ENCODE measurements around the gene AKT3. TPM values are rescaled to one million over a fixed set of nuclear protein-coding genes. Genes with fewer than 3 reads are reported as not detected.

The AKT3 gene
- total and polyA plus RNA-seq, 2 experiments from 2014 or later, result 4.5 to 18.5 TPM

DNA sequence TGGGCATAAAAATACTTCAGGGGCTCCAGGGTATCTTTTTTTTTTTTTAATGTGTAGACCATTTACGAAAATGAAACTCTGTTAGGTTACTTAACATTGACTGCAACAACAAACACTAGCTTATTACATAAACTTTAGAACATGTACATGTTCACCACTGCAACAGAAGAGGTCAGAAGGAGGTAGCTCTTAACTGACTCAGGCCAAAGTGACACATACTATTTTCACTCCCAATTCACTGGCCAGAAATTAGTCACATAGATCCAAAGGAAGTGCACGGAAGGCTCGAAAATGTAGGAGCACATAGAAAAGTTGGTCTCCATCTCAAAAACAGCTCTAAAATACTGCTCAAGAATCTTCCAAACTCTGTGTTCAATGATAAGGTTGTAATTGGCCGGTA lies 107.2 kb downstream of the AKT3 start:
- no peak overlapping the region for H2AFZ ChIP-seq
- H3K36me3 ChIP-seq (ENCODE audit: insufficient read depth), result no peaks in the 10 kb centered on the region
- H3K79me2 ChIP-seq (replicated peaks; ENCODE audit: insufficient read depth), result no peaks in the 10 kb centered on the region; the same call in 1 of the 2 replicates
- H3K4me1 ChIP-seq (ENCODE audit: insufficient read depth), result peaks cover 58% of the 10 kb centered on the region
- no peak overlapping the region for H3K4me2 ChIP-seq
- Mint-ChIP-seq H3K9me3 (peaks cover 9% of the 10 kb centered on the region; the same call in 2 of the 3 replicates), H3K4me3 (no peak overlapping the region), H3K36me3 (ENCODE audit: low read depth) (peaks cover 16% of the 10 kb centered on the region; the same call in 2 of the 3 replicates), H3K27me3 (ENCODE audit: insufficient read depth, low read depth, poor library complexity) (peaks cover 2% of the 10 kb centered on the region), H3K4me1 (peaks cover 66% of the 10 kb centered on the region), H3K27ac (peak overlapping the region; percentile 16; the same call in 1 of the 2 replicates)
- TF ChIP-seq, protein P1, sequence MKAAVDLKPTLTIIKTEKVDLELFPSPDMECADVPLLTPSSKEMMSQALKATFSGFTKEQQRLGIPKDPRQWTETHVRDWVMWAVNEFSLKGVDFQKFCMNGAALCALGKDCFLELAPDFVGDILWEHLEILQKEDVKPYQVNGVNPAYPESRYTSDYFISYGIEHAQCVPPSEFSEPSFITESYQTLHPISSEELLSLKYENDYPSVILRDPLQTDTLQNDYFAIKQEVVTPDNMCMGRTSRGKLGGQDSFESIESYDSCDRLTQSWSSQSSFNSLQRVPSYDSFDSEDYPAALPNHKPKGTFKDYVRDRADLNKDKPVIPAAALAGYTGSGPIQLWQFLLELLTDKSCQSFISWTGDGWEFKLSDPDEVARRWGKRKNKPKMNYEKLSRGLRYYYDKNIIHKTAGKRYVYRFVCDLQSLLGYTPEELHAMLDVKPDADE (IDR thresholded peaks at IDR 0.05), result no peak
- TF ChIP-seq POLR2AphosphoS5 (IDR thresholded peaks at IDR 0.05; ENCODE audit: low read depth) (no peak), ZNF114 (CRISPR knock-in tag; IDR thresholded peaks at IDR 0.05) (no peak), STAT1 (IDR thresholded peaks at IDR 0.05; ENCODE audit: unreplicated experiment) (no peak), JUNB (IDR thresholded peaks at IDR 0.05; ENCODE audit: unreplicated experiment) (no peak)
- TF ChIP-seq, protein P2, sequence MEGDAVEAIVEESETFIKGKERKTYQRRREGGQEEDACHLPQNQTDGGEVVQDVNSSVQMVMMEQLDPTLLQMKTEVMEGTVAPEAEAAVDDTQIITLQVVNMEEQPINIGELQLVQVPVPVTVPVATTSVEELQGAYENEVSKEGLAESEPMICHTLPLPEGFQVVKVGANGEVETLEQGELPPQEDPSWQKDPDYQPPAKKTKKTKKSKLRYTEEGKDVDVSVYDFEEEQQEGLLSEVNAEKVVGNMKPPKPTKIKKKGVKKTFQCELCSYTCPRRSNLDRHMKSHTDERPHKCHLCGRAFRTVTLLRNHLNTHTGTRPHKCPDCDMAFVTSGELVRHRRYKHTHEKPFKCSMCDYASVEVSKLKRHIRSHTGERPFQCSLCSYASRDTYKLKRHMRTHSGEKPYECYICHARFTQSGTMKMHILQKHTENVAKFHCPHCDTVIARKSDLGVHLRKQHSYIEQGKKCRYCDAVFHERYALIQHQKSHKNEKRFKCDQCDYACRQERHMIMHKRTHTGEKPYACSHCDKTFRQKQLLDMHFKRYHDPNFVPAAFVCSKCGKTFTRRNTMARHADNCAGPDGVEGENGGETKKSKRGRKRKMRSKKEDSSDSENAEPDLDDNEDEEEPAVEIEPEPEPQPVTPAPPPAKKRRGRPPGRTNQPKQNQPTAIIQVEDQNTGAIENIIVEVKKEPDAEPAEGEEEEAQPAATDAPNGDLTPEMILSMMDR (conservative IDR thresholded peaks at IDR 0.05; ENCODE audit: low read depth in 2 of 2), result no peak
- DNase-seq (ENCODE audit: low spot score) (no peak), ATAC-seq (no peak)
- no peaks in the 10 kb centered on the region for H3K27me3 ChIP-seq (ENCODE audit: insufficient read depth)
- no peak overlapping the region for H3K27ac ChIP-seq (ENCODE audit: low read depth)
- no peaks in the 10 kb centered on the region for H3F3A ChIP-seq (replicated peaks; ENCODE audit: low read depth)
- no peaks in the 10 kb centered on the region for H3K9me2 ChIP-seq (ENCODE audit: insufficient read depth)
- no peak overlapping the region for H3K4me3 ChIP-seq
- no peaks in the 10 kb centered on the region for H4K20me1 ChIP-seq (replicated peaks; ENCODE audit: insufficient read depth)

DNA sequence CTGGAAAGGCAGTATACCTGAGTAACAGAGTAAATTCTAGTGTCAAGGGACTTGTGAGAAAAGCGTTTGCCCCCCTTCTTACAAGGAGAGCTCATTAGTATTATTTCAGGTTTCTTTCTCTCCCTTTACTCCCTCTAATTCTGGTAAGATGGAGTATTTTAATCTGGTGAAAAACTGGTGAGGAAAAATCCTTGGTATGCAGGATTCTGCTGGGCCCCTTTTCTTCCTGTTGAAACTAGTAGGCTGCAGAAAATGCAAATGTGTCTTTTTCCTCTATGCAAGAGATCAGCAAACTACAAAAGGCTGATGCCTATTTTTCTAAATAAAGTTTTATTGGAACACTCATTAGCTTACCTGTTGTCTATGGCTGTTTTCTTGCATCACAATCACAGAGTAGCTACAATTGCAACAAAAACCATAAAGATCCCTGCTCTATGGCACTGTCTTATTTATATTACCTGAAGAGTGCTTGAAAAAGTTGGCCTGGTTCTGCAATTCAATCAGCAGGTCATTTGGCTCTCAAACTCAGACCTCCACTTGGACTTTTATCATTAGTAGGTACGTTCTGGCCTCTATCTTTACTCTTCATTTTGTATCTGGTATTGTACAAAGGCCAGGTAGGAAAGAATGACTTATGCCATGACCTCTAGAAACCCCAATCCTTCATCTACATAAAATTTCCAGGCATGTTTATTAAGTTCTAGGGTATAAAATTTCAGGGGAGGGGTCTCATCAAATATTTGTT lies 109.6 kb downstream of the AKT3 start:
- TF ChIP-seq, protein P1 (IDR thresholded peaks at IDR 0.05), result no peak
- TF ChIP-seq ZNF331 (CRISPR knock-in tag; IDR thresholded peaks at IDR 0.05; ENCODE audit: low read depth), result no peak
- TF ChIP-seq EZH2phosphoT487 (IDR thresholded peaks at IDR 0.05; ENCODE audit: unreplicated experiment), result no peak
- TF ChIP-seq NANOG (IDR thresholded peaks at IDR 0.05; ENCODE audit: borderline replicate concordance), result peak; percentile 79; the same call in 1 of the 2 replicates
- H3K27ac ChIP-seq (ENCODE audit: low read depth), result peak overlapping the region; percentile 95
- no peaks in the 10 kb centered on the region for H3F3A ChIP-seq (replicated peaks; ENCODE audit: low read depth)
- H3K79me2 ChIP-seq (replicated peaks; ENCODE audit: insufficient read depth), result no peaks in the 10 kb centered on the region; the same call in 1 of the 2 replicates
- H3K36me3 ChIP-seq (ENCODE audit: insufficient read depth), result no peaks in the 10 kb centered on the region
- ATAC-seq (peak; percentile 74), DNase-seq (ENCODE audit: low spot score) (peak; percentile 86)
- Mint-ChIP-seq H3K27ac (peak overlapping the region; percentile 94), H3K4me3 (no peak overlapping the region), H3K36me3 (ENCODE audit: low read depth) (peaks cover 16% of the 10 kb centered on the region; the same call in 2 of the 3 replicates), H3K27me3 (ENCODE audit: insufficient read depth, low read depth, poor library complexity) (peaks cover 4% of the 10 kb centered on the region), H3K9me3 (peaks cover 9% of the 10 kb centered on the region; the same call in 2 of the 3 replicates), H3K4me1 (peaks cover 64% of the 10 kb centered on the region)
- H4K20me1 ChIP-seq (replicated peaks; ENCODE audit: insufficient read depth), result no peaks in the 10 kb centered on the region
- no peaks in the 10 kb centered on the region for H3K9me2 ChIP-seq (ENCODE audit: insufficient read depth)
- H2AFZ ChIP-seq, result no peak overlapping the region
- peak overlapping the region; percentile 45 for H3K4me2 ChIP-seq
- no peaks in the 10 kb centered on the region for H3K27me3 ChIP-seq (ENCODE audit: insufficient read depth)
- peaks cover 54% of the 10 kb centered on the region for H3K4me1 ChIP-seq (ENCODE audit: insufficient read depth)
- 0 out of 2 replicates have a peak overlapping the region, but pooled peaks have one; percentile 4 for H3K4me3 ChIP-seq

All from GM23338 (cell line).